Osteocyte (in vitro differentiated cells): ENCODE data around the gene RFX2. TPM values are rescaled to one million over a fixed set of nuclear protein-coding genes. Genes with fewer than 3 reads are reported as not detected.

Experiments used
- DNase-seq: peaks from one replicate; pipeline ENCODE4 v3.0.0; 2021; ENCODE audit warnings: mixed read lengths; ENCODE audit not compliant: unreplicated experiment; ENCODE audit errors: extremely low spot score
- H3K27ac Mint-ChIP-seq: one replicate; pipeline ENCODE4 v1.8.0; 2021; ENCODE audit warnings: mild to moderate bottlenecking, mixed read lengths; ENCODE audit not compliant: unreplicated experiment
- H3K27me3 Mint-ChIP-seq: one replicate; pipeline ENCODE4 v1.8.0; 2021; ENCODE audit warnings: mixed read lengths; ENCODE audit not compliant: unreplicated experiment
- H3K36me3 Mint-ChIP-seq: one replicate; pipeline ENCODE4 v1.8.0; 2021; ENCODE audit warnings: mixed read lengths; ENCODE audit not compliant: unreplicated experiment
- H3K4me1 Mint-ChIP-seq: one replicate; pipeline ENCODE4 v1.8.0; 2021; ENCODE audit warnings: mixed read lengths; ENCODE audit not compliant: unreplicated experiment
- H3K4me3 Mint-ChIP-seq: one replicate; pipeline ENCODE4 v1.8.0; 2021; ENCODE audit warnings: mild to moderate bottlenecking, moderate library complexity, mixed read lengths; ENCODE audit not compliant: unreplicated experiment
- H3K9me3 Mint-ChIP-seq: one replicate; pipeline ENCODE4 v1.8.0; 2021; ENCODE audit warnings: mixed read lengths; ENCODE audit not compliant: unreplicated experiment
- CTCF ChIP-seq: fragments of 200-600 bp; sonication (generic); IDR thresholded peaks from 2 replicates; pipeline ENCODE4 v1.5.0; 2021; ENCODE audit warnings: antibody characterized with exemption, mild to moderate bottlenecking, moderate library complexity
- total RNA-seq: library from RNA; stranded (reverse); gene quantifications from 2 replicates; pipeline ENCODE4 v1.2.1, GENCODE V29; 2021

RFX2 gene
- total RNA-seq, 1 donor from 2014 or later, result 5.3 TPM

DNA sequence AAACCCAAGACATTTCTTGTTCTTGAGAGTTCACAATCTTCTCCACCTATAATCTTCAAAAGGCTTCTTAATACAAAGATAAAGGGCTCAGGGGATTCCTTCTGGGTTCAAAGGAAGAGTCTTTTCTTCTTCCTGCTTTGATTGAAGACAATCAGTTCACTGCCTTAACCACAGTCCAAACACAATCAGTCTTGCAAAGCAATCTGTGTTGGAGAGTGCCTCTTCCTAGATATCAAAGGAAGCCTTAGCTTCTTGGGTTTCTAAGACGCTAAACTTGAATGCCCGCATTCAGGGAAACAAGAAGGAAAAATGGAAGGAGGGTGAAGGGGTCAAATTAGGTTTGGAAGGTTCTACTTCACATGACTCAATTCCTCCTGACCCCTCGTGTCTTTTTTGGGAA lies 159.6 kb downstream of the RFX2 start:
- Mint-ChIP-seq H3K4me3 (no peak overlapping the region), H3K27ac (no peak overlapping the region), H3K36me3 (peaks cover 10% of the 10 kb centered on the region), H3K27me3 (no peaks in the 10 kb centered on the region), H3K9me3 (no peaks in the 10 kb centered on the region), H3K4me1 (peaks cover 69% of the 10 kb centered on the region)
- TF ChIP-seq CTCF, result no peak
- DNase-seq, result no peak

- H3K4me3 Mint-ChIP-seq, result no peak overlapping the region
- TF ChIP-seq CTCF, result no peak
- peaks cover 17% of the 10 kb centered on the region for H3K36me3 Mint-ChIP-seq
- H3K9me3 Mint-ChIP-seq, result no peaks in the 10 kb centered on the region
- no peak for DNase-seq
- H3K27me3 Mint-ChIP-seq, result no peaks in the 10 kb centered on the region
- H3K4me1 Mint-ChIP-seq, result peaks cover 62% of the 10 kb centered on the region
- H3K27ac Mint-ChIP-seq, result no peak overlapping the region
These were observed 160.5 kb downstream of the RFX2 start for GRCh38 chr19:5949792-5950305.

DNA sequence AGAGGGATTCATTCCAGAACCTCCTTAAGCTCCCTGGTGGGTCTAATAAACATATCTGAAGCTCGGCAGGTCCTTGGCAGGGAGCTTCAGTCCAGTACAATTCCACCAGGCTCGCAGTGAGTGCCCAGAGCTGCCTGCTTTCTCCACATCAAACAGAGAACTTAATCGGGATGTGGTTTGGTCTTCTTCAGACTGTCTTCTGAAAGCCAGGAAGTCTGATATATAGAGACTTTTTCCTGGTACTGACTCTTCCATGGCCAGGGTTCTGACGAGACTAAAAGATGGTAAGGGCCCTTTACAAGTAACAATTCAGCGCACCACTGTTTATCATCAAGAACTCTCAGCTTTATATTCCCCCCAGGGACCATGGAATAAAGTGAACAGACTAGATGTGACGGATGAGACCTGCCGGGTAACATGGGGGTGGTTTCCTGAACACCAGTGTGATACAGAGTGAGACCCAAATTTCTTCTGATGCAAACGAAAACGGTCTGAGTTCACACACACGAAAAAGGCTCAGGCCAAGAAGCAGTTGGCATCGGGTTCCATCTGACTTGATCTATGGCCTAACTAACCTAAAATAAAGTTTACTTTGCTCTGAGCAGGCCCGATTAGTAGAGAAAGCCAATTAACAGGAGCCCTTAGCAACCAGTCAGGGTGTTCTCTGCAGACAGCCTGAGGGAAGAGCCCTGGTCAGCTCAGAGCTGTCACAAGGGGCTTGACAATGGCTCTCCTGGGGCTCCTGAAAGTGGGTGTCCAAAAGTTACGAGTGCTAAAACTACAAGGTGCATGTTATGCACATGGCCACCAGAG lies 161.3 kb downstream of the RFX2 start:
- no peaks in the 10 kb centered on the region for H3K9me3 Mint-ChIP-seq
- H3K4me1 Mint-ChIP-seq, result peaks cover 56% of the 10 kb centered on the region
- no peak for TF ChIP-seq CTCF
- no peak for DNase-seq
- H3K27ac Mint-ChIP-seq, result peak overlapping the region; percentile 34
- H3K36me3 Mint-ChIP-seq, result peaks cover 17% of the 10 kb centered on the region
- no peak overlapping the region for H3K4me3 Mint-ChIP-seq
- no peaks in the 10 kb centered on the region for H3K27me3 Mint-ChIP-seq

- H3K36me3 Mint-ChIP-seq, result peaks cover 17% of the 10 kb centered on the region
- H3K27ac Mint-ChIP-seq, result peak overlapping the region; percentile 60
- no peak overlapping the region for H3K4me3 Mint-ChIP-seq
- no peaks in the 10 kb centered on the region for H3K9me3 Mint-ChIP-seq
- DNase-seq, result no peak
- H3K4me1 Mint-ChIP-seq, result peaks cover 41% of the 10 kb centered on the region
- H3K27me3 Mint-ChIP-seq, result no peaks in the 10 kb centered on the region
- no peak for TF ChIP-seq CTCF
These were observed 162.9 kb downstream of the RFX2 start for GRCh38 chr19:5947435-5947834.

- Mint-ChIP-seq H3K27ac (no peak overlapping the region), H3K9me3 (no peaks in the 10 kb centered on the region), H3K4me3 (no peak overlapping the region), H3K27me3 (no peaks in the 10 kb centered on the region), H3K4me1 (peaks cover 15% of the 10 kb centered on the region), H3K36me3 (peaks cover 14% of the 10 kb centered on the region)
- no peak for TF ChIP-seq CTCF
- DNase-seq, result no peak
These were observed 166.7 kb downstream of the RFX2 start for GRCh38 chr19:5943623-5944022.
